Measurements from ENCODE around the gene MATR3.
A peak's percentile ranks its signal among the peaks of the same experiment; 100 is the strongest.

MATR3 gene

DNA sequence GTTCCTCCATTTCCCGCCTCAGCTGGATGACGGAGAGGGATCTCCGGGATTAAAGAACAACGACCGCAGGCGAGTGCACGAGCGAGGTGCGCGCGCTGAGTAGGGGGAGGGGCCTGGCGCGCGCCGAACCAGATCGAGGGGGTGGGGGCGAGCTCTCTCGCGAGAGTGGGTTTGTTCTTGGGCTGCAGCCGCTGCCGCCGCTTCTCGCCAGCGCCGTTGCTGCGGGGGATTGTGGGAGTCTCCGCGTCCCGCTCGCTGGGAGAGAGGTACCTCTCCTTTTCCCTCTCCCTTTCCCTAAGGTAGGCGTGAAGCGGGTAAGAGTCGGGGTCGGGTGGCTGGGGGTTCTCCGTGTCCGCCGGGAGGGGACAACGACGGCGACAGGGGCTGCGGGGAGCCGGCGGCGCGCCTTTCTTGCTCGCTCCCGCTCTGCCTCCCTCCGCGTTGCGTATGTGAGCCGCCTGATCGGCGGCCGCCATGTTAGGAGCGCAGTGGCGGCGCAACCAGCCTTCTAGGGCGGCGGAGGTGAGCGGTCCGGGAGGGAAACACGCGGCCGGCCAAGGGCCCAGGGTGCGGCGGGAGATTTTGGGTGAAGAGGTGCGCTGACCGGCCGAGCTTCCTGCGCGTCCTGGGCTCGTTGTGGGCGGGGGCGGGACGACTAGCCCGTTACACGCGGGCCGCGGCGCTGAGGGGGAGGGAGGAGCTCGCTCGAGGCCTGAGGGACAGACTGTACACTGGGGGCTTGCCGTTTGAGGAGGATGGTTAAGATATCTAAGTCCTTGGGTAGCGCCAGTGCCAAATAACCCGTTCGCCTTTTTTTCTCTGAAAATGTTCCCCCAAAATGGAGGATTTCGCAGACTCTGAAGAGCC, at the start of gene MATR3:
TSS of gene MATR3 (plus strand) at position 234 of the 867 bp plus-strand sequence. CDS start 13,676 bp downstream, outside the sequence.
- H3K4me3 ChIP-seq (ENCODE audit: low read depth, low read length) = peak within 1 kb of the TSS; percentile 65
- peak; percentile 97 for DNase-seq (ENCODE audit: low read depth)
- TF ChIP-seq CTCF (IDR thresholded peaks at IDR 0.05; ENCODE audit: insufficient read depth, low read depth, low read length, missing control alignments) = no peak

DNA sequence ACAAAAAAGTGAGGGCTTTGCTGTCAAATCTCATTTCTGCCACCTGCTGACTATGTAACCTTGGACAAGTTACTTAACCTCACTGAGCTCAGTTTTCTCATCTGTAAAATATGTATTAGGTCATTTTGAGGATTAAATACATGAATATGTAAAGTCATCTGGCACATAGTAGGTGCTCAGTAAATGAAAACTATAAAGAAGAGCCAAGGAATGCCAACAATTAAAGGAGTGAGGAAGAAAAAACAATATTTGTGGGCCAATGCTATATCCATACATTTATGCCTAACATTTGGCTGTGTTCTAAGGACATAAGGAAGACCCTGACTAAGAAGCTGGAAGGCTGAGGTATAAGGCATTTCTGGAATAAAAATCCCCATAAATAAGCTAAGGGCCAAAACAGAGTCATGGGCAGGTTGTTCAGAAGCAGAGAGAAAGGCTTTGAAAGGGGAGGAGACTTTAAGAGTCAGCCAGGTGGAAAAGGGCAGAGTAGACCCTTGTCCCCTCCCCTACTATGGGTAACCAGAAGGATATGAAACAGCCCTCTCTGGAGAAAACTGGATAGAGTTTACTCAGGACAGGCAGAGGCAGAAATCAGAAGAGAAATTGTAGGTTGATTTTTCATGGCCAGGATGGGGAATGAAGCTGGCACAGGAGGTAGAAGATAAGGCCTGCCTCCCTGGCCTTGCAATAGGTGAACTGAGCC, 47.8 kb upstream of the MATR3 start:
- no peak overlapping the region for H3K4me3 ChIP-seq (ENCODE audit: low read depth, low read length)
- no peak for DNase-seq (ENCODE audit: low read depth)
- TF ChIP-seq CTCF (IDR thresholded peaks at IDR 0.05; ENCODE audit: insufficient read depth, low read depth, low read length, missing control alignments) = no peak

DNA sequence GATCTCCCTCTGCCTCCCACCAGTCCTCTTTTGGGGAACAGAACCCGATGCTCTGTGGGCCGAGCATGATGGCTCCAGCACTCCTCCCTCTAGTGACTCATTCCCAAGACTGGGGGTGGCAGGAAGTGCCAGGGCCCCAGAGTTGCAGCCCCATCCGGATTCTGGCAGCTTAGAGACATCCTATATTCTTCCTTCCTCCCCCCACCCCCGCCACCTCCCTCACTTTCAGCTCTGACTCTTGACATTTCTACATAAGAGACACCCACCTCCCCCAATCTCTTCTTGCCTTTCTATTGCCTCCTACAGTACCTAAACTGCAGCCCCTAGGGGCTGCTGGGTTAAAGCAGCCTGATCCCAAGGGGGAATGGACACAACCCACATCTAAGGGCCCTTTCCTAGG, 47.1 kb upstream of the MATR3 start:
- peak; percentile 22 for DNase-seq (ENCODE audit: low read depth)
- no peak overlapping the region for H3K4me3 ChIP-seq (ENCODE audit: low read depth, low read length)

DNA sequence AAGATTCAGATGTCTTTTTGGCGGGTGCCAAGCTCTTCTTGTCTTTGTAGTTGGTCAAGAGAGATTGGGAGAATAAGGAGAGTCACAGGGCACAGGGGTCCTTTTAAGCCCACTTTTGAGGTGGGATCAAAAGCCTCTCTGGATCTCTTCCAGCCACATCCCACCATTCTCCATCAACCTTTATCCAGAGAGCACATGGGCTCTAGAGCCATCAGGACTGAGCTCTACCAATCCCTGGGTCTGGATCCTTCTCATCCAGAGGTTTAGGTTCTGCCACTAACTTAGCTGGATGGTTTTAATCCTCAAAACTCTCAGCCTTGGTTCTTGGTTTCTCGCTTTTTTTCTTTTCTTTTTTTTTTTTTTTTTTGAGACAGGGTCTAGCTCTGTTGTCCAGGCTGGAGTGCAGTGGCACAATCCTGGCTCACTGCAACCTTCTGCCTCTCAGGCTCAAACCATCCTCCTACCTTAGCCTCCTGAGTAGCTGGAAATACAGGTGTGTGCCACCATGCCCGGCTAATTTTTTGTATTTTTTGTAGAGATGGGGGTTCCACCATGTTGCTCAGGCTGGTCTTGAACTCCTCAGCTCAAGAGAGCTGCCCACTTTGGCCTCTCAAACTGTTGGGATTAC, 44.6 kb upstream of the MATR3 start:
- no peak for DNase-seq (ENCODE audit: low read depth)
- no peak for TF ChIP-seq CTCF (IDR thresholded peaks at IDR 0.05; ENCODE audit: insufficient read depth, low read depth, low read length, missing control alignments)
- no peak overlapping the region for H3K4me3 ChIP-seq (ENCODE audit: low read depth, low read length)

More for the DNA sequence above, 47.1 kb upstream of the MATR3 start:
- no peak for TF ChIP-seq CTCF (IDR thresholded peaks at IDR 0.05; ENCODE audit: insufficient read depth, low read depth, low read length, missing control alignments)

- H3K4me3 ChIP-seq (ENCODE audit: low read depth, low read length) = no peak overlapping the region
- DNase-seq (ENCODE audit: low read depth) = peak; percentile 70
- peak; percentile 59 for TF ChIP-seq CTCF (IDR thresholded peaks at IDR 0.05; ENCODE audit: insufficient read depth, low read depth, low read length, missing control alignments)
Observed at GRCh38 chr5:139251281-139251687, 42.3 kb upstream of the MATR3 start.

DNA sequence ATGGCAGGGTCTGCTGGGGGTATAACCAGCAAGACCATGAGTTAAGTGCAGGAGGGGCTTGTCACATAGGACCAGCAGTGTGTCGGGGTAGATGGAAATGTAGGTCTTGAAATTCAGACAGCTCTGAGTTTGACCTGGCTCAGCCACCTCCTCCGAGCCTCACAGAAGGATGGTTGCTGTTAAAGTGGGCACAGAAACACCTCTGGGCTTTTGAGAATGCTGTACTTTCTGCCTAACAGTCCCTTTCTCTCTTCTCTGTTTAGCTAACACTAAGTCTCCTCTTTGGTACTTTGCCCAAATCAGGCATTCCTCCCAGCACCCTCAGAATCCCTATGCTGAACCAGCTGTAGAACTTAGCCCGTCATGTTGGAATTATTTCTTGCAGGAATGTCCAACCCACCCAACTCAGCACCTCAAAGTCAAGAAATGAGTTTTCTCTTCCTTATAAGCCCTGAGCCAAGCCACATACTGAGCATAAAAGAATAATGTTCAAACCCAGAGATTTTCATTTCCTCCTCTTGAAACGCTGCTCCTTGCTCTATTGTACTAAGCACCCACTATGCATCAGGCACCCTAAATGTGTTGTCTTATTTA, 41.7 kb upstream of the MATR3 start:
- no peak overlapping the region for H3K4me3 ChIP-seq (ENCODE audit: low read depth, low read length)
- no peak for DNase-seq (ENCODE audit: low read depth)
- no peak for TF ChIP-seq CTCF (IDR thresholded peaks at IDR 0.05; ENCODE audit: insufficient read depth, low read depth, low read length, missing control alignments)

Data from GM12865 (cell line).